ENCODE measurements around the gene CCDC27. TPM values are rescaled to one million over a fixed set of nuclear protein-coding genes. Genes with fewer than 3 reads are reported as not detected.

The CCDC27 gene
- total RNA-seq, 6 donors from 2014 or later, result not detected

DNA sequence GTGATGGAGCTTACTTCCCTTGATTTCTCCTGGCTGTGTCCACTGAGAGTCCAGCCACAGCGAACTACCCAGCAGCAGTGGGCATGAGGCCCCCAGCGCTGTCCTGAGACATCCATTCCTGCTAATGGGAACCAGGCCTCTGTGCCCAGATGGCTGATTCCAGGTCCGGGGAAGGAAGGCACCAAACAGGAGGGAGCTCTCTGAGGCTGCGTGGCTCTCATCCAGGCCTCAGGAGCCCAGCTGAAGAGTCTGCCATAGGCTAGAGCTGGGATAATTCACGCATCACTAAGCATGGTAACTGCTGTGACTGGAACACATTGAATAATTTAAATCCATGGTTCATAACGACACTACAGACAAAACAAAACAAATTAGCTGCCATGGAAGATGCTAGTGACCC lies 68.8 kb downstream of the CCDC27 start:
- Histone ChIP-seq H3K4me1 (no peaks in the 10 kb centered on the region), H3K27me3 (no peaks in the 10 kb centered on the region), H3K4me3 (no peak overlapping the region), H3K27ac (no peak overlapping the region), H3K36me3 (peaks cover 16 to 83% (median 56%) of the 10 kb centered on the region in 4 donors), H3K9me3 (no peaks in the 10 kb centered on the region)
- 87 to 90% methylated on average over 6 of the region's 6 CpGs for WGBS, 2 donors
- no peak for ATAC-seq (ENCODE audit: low FRiP score in 2 of 2)
- no peak for DNase-seq
- TF ChIP-seq POLR2A (IDR thresholded peaks at IDR 0.05), result no peak

Small RNAs within 50 kb of the gene (small RNA-seq; reads per million reads assigned to genes)
- 0 reads per million in 4 donors for gene RF02197
- gene RN7SL574P, result 0 reads per million in 4 donors

Other genes with a start within 250 kb of the CCDC27 start
- gene MEGF6, start 140.9 kb upstream of the CCDC27 start, total RNA-seq, result 100 to 1,000 TPM in 1 of 6 donors, 10 to 100 TPM in 5; 23.8 to 128 (median 83.5) TPM
- gene TPRG1L, start 127.4 kb upstream of the CCDC27 start, total RNA-seq, result 10 to 100 TPM; 16.6 to 48.3 (median 40.2) TPM
- 10 to 100 TPM; 14.0 to 33.5 (median 19.9) TPM for gene WRAP73, start 102.3 kb upstream of the CCDC27 start, total RNA-seq
- 1 to 10 TPM in 5 of 6 donors, under 1 TPM in 1; 0.77 to 9.8 (median 4.1) TPM for gene TP73, start 99.9 kb upstream of the CCDC27 start, total RNA-seq
- gene SMIM1, start 20.3 kb downstream of the CCDC27 start, total RNA-seq, result 10 to 100 TPM in 4 of 6 donors, 1 to 10 TPM in 2; 2.8 to 20.8 (median 13.5) TPM
- gene LRRC47, start 44.0 kb downstream of the CCDC27 start, total RNA-seq, result 10 to 100 TPM; 30.3 to 63.9 (median 39.3) TPM
- 100 to 1,000 TPM in 1 of 6 donors, 10 to 100 TPM in 5; 37.7 to 118 (median 53.6) TPM for gene CEP104, start 104.8 kb downstream of the CCDC27 start, total RNA-seq
- 10 to 100 TPM in 2 of 6 donors, 1 to 10 TPM in 4; 7.1 to 16.8 (median 9.4) TPM for gene DFFB, start 105.0 kb downstream of the CCDC27 start, total RNA-seq
- gene C1orf174, start 147.8 kb downstream of the CCDC27 start, total RNA-seq, result 10 to 100 TPM; 15.9 to 35.6 (median 20.6) TPM